AG04450 (cell line): ENCODE results near the gene C3orf22. TPM values are rescaled to one million over a fixed set of nuclear protein-coding genes. Genes with fewer than 3 reads are reported as not detected.

Experiments used
- CTCF ChIA-PET: fragments of 300-600, 350-600 bp; formaldehyde crosslinking; extraction: SDS; loops from one replicate; lab custom pipeline; 2022; ENCODE audit warnings: antibody characterized with exemption, inconsistent platforms; lab: Charles Lee
- POLR2A ChIA-PET: fragments of 350-600 bp; formaldehyde crosslinking; extraction: SDS; loops from one replicate; lab custom pipeline; 2021; ENCODE audit warnings: antibody characterized with exemption, inconsistent platforms; lab: Yijun Ruan, JAX
- DNase-seq: peaks from one replicate; pipeline ENCODE4 v3.0.0-alpha.2; 2011; ENCODE audit warnings: low read depth, low spot score
- H3K27ac ChIP-seq: one replicate; pipeline ENCODE4 v1.5.1; 2012; ENCODE audit warnings: low read depth, low read length, control low read depth
- H3K27me3 ChIP-seq: one replicate; pipeline ENCODE4 v1.6.0; 2012; ENCODE audit warnings: low read length; ENCODE audit not compliant: control insufficient read depth, insufficient read depth
- H3K4me3 ChIP-seq: 2 replicates; pipeline ENCODE4 v1.5.1; 2011; ENCODE audit warnings: mild to moderate bottlenecking, low read depth, low read length, control low read depth
- H3K9me3 ChIP-seq: 2 replicates; pipeline ENCODE4 v1.5.1; 2012; ENCODE audit warnings: low read length; ENCODE audit not compliant: control insufficient read depth, insufficient read depth
- polyA plus RNA-seq: library from polyadenylated mRNA; depleted of rRNA; stranded (reverse); fragments of >200 nt; gene quantifications from 2 replicates; pipeline ENCODE4 v1.2.3, GENCODE V29; 2011
- TF ChIP-seq, protein P1 (sequence below): IDR thresholded peaks from 2 replicates; pipeline ENCODE4 v1.5.1; 2011; ENCODE audit warnings: low read depth, low read length, control low read depth, inconsistent platforms

C3orf22 gene
- polyA plus RNA-seq, 1 experiment: not detected

DNA sequence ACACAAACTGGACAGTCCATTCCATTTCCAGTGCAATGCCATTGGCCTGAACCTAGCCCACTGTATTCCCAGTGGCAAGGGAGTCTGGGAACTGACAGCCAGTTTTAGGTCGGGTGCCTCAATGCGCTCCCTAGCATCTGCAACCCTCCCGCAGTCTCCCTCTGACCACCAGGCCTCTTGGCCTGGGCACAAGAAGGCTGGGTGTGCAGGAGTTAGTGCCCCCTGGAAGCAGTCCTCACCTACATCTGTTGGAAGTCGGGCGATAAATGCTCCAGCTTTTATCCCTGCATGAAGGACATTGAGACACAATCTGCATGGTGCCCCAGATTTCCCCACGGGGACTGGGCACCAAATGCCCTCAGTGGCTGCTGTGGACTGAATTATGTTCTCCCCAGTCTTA lies 12.7 kb downstream of the C3orf22 start:
- Histone ChIP-seq H3K27me3 (peaks cover 40% of the 10 kb centered on the region), H3K27ac (no peak overlapping the region), H3K9me3 (peaks cover 14% of the 10 kb centered on the region; the same call in 1 of the 2 replicates), H3K4me3 (no peak overlapping the region)
- TF ChIP-seq, protein P1, sequence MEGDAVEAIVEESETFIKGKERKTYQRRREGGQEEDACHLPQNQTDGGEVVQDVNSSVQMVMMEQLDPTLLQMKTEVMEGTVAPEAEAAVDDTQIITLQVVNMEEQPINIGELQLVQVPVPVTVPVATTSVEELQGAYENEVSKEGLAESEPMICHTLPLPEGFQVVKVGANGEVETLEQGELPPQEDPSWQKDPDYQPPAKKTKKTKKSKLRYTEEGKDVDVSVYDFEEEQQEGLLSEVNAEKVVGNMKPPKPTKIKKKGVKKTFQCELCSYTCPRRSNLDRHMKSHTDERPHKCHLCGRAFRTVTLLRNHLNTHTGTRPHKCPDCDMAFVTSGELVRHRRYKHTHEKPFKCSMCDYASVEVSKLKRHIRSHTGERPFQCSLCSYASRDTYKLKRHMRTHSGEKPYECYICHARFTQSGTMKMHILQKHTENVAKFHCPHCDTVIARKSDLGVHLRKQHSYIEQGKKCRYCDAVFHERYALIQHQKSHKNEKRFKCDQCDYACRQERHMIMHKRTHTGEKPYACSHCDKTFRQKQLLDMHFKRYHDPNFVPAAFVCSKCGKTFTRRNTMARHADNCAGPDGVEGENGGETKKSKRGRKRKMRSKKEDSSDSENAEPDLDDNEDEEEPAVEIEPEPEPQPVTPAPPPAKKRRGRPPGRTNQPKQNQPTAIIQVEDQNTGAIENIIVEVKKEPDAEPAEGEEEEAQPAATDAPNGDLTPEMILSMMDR: no peak
- DNase-seq: no peak
- POLR2A ChIA-PET: no interaction called here
- CTCF ChIA-PET: no interaction called here

DNA sequence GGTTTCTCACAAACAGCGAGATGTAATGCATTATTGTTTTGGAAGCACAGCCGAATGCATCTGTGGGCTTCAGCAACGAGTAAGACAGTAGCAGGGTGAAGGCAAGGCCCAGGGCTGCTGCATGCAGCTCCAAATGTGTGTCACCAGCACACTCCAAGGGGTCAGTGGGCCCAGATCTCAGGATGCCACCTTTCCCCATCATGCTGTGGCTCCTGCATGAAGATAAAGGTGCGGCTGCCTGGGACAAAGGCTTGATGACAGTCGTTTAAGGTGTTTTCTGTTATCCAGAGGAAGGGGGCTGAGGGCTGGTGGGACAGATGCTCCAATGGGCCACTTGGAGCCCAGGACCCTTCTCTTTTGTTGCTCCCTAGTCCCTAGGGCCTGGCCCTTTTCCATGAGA lies 13.2 kb downstream of the C3orf22 start:
- peaks cover 36% of the 10 kb centered on the region for H3K27me3 ChIP-seq
- ChIA-PET POLR2A (no interaction called here), CTCF (no interaction called here)
- peaks cover 14% of the 10 kb centered on the region; the same call in 1 of the 2 replicates for H3K9me3 ChIP-seq
- no peak overlapping the region for H3K27ac ChIP-seq
- H3K4me3 ChIP-seq: no peak overlapping the region
- DNase-seq: no peak
- TF ChIP-seq, protein P1: no peak

DNA sequence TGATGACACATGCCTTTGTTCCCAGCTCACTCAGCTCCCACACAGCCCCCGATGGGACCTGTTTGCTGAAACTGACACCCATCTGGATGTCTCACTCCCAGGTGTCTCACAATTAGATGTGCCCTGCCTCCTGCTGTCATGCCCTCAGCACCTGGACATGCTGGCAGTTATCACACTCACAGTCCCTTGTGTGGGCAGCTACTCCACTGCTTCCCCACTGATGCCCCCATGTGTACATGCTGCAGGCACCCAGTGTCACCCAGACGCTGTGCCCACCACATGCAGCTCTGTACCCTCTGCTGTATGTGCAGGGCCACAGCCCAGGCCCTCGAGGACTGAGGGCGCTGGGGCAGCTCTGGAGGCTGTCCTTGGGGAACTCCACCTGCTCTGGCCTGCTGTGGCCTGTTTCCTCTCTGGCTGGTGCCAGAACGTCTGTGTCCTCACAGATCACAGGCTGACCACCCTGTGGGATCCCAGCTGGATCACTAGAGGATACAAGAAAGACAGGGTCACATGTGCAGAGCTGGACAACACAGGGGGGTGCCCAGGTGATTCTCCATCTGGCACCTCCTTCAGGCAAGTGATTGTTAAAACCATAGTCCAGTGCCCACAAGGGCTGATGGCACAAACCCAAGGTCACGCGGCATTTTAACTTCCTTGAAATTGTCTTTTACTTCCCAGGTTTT lies 14.0 kb downstream of the C3orf22 start:
- no peak overlapping the region for H3K4me3 ChIP-seq
- peaks cover 14% of the 10 kb centered on the region; the same call in 1 of the 2 replicates for H3K9me3 ChIP-seq
- peaks cover 33% of the 10 kb centered on the region for H3K27me3 ChIP-seq
- TF ChIP-seq, protein P1: no peak
- POLR2A ChIA-PET: no interaction called here
- DNase-seq: no peak
- CTCF ChIA-PET: interaction anchor here (1.0 kb wide), 1 partner anchor 22 kb away, joined by 3 read pairs; no protein-coding TSS in a partner anchor
- no peak overlapping the region for H3K27ac ChIP-seq

DNA sequence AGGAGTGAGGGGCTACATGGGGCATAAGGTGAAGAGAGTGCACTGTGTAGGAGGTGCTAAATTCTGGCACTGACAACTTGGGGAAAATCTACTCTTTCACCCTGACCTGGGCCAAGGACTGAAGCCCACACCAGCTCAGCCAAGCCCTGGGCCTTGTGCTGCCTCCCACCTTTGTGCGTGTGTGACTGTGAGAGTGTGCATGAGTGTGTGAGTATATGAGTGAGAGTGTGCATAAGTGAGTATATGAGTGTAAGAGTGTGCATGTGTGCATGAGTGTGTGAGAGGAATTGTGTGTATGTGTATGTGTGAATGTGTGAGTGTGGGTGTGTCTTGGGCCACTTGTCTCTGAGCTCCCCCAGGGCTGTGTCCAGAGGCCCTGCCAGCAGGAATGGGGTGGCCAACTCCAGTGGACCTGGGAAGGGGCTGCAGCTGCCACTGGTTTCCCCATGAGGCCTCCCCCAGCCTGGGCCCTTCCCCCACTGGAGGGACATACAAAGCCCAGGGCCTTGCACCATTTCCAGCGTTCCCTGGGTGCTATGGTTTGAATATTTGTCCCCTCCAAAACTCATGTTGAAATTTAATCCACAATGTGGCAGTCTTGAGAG lies 15.2 kb downstream of the C3orf22 start:
- H3K4me3 ChIP-seq: no peak overlapping the region
- no peak overlapping the region for H3K27ac ChIP-seq
- H3K27me3 ChIP-seq: peaks cover 26% of the 10 kb centered on the region
- peaks cover 14% of the 10 kb centered on the region; the same call in 1 of the 2 replicates for H3K9me3 ChIP-seq
- CTCF ChIA-PET: interaction anchor here (0.9 to 1.0 kb wide), 2 partner anchors 21 kb away, joined by 3 read pairs; no protein-coding TSS in a partner anchor
- TF ChIP-seq, protein P1: no peak
- POLR2A ChIA-PET: no interaction called here
- no peak for DNase-seq
